Activated CD4-positive, alpha-beta T cell treated with anti-CD3 and anti-CD28 coated beads, Interleukin-2, amount 50 U/mL, for 48 hours (primary cell): Measurements from ENCODE around the gene SH3BP2.
"Not testable (repeated sequence)": the region's sequence is repeated elsewhere in the genome, so short reads cannot be mapped to it uniquely, and the experiment has no call there.

Experiments
- DNase-seq, 2 experiments: peaks; one replicate each; pipeline ENCODE4 v3.0.0-alpha.2; 2020

The SH3BP2 gene

GRCh38 chr4:2762486-2763370, 30.2 kb upstream of the SH3BP2 start:
- DNase-seq = not testable (repeated sequence)

- no peak for DNase-seq
These were observed 29.3 kb upstream of the SH3BP2 start for GRCh38 chr4:2763511-2763967.

GRCh38 chr4:2765832-2766526, 26.9 kb upstream of the SH3BP2 start:
- DNase-seq = no peak

GRCh38 chr4:2767046-2767704, 25.7 kb upstream of the SH3BP2 start:
- DNase-seq = no peak

- DNase-seq = no peak
These were observed 25.2 kb upstream of the SH3BP2 start for GRCh38 chr4:2767705-2768074.

GRCh38 chr4:2768124-2768523, 24.8 kb upstream of the SH3BP2 start:
- no peak for DNase-seq

GRCh38 chr4:2768921-2769336, 24.0 kb upstream of the SH3BP2 start:
- DNase-seq = no peak

GRCh38 chr4:2771264-2771663, 21.6 kb upstream of the SH3BP2 start:
- DNase-seq = no peak

- DNase-seq = not testable (repeated sequence)
These were observed 12.2 kb upstream of the SH3BP2 start for GRCh38 chr4:2780643-2781042.

- no peak for DNase-seq
These were observed 11.0 kb upstream of the SH3BP2 start for GRCh38 chr4:2781911-2782310.

GRCh38 chr4:2783790-2784189, 9.1 kb upstream of the SH3BP2 start:
- no peak for DNase-seq

- no peak for DNase-seq
These were observed 7.3 kb upstream of the SH3BP2 start for GRCh38 chr4:2785613-2786012.

GRCh38 chr4:2786152-2786671, 6.7 kb upstream of the SH3BP2 start:
- peak; percentile 68 to 73 for DNase-seq

GRCh38 chr4:2786794-2787229, 6.1 kb upstream of the SH3BP2 start:
- no peak for DNase-seq

- DNase-seq = peak; percentile 51 to 56
These were observed 5.4 kb upstream of the SH3BP2 start for GRCh38 chr4:2787230-2788100.

GRCh38 chr4:2788101-2788500, 4.8 kb upstream of the SH3BP2 start:
- DNase-seq = no peak

GRCh38 chr4:2788532-2789103, 4.3 kb upstream of the SH3BP2 start:
- DNase-seq = no peak

- DNase-seq = no peak
These were observed 3.5 kb upstream of the SH3BP2 start for GRCh38 chr4:2789351-2789750.

GRCh38 chr4:2789793-2790582, 2.9 kb upstream of the SH3BP2 start:
- no peak for DNase-seq

GRCh38 chr4:2790583-2791517, 2.0 kb upstream of the SH3BP2 start:
- no peak for DNase-seq
